Measurements from ENCODE around the gene IQCH. TPM values are rescaled to one million over a fixed set of nuclear protein-coding genes. Genes with fewer than 3 reads are reported as not detected.
A peak's percentile ranks its signal among the peaks of the same experiment; 100 is the strongest.
"Not testable (repeated sequence)": the region's sequence is repeated elsewhere in the genome, so short reads cannot be mapped to it uniquely, and the experiment has no call there.

The IQCH gene
- total and polyA plus RNA-seq, 12 donors, result 0.29 to 2.6 (median 1.2) TPM

DNA sequence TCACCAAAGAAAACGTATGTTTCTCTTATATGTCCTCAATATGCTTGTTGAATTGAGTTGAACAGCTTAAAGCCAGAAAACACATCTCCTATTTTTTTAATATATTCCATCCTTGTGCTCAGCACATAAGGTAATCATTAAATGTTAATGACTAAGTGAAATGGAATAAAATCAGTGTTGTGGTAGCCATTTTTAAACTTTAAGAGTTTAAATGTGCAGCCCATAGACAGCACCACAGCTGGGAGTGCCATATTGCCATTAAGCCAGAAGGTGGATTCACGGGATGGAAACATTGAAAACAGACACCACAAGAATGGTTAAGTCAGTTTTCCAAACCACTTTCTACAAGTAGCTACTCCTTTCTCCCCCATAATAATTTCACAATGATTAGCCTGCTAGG is 189.5 kb downstream of the IQCH start:
- ATAC-seq (no peak), DNase-seq (no peak)
- TF ChIP-seq, protein P1, sequence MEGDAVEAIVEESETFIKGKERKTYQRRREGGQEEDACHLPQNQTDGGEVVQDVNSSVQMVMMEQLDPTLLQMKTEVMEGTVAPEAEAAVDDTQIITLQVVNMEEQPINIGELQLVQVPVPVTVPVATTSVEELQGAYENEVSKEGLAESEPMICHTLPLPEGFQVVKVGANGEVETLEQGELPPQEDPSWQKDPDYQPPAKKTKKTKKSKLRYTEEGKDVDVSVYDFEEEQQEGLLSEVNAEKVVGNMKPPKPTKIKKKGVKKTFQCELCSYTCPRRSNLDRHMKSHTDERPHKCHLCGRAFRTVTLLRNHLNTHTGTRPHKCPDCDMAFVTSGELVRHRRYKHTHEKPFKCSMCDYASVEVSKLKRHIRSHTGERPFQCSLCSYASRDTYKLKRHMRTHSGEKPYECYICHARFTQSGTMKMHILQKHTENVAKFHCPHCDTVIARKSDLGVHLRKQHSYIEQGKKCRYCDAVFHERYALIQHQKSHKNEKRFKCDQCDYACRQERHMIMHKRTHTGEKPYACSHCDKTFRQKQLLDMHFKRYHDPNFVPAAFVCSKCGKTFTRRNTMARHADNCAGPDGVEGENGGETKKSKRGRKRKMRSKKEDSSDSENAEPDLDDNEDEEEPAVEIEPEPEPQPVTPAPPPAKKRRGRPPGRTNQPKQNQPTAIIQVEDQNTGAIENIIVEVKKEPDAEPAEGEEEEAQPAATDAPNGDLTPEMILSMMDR (IDR thresholded peaks at IDR 0.05), result no peak
- no peak overlapping the region for H3K27ac ChIP-seq
- intact Hi-C loops (cut with DNase I), result no loop called here
- H3K9me3 ChIP-seq, result peaks cover 0 to 5% (median 0%) of the 10 kb centered on the region in 11 donors
- WGBS, 2 donors, result 86 to 92% methylated on average over 2 of the region's 2 CpGs
- no peak overlapping the region for H3K4me3 ChIP-seq
- H3K27me3 ChIP-seq, result no peaks in the 10 kb centered on the region
- H3K4me1 ChIP-seq, result no peaks in the 10 kb centered on the region
- peaks cover 0 to 8% (median 0%) of the 10 kb centered on the region in 9 donors for H3K36me3 ChIP-seq

DNA sequence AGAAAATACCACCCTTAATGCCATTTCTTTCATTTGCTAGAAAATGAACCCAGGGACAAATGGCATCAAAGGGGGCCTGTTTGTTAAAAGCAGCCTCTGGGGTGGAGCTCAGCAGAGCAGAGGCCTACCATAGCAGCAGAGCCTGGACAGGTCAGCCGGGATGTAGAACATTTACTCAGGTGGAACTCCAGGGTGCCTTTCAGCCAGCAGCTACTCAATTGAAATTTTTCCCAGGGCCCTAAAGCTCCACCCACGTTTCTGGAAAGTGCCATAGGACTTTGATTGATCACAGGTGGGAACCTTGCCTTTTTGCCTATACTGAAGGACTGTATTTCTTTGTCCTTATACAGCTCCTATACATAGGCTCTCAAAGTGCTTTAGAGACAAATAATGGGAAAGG is 191.9 kb downstream of the IQCH start:
- 75 to 76% methylated on average over 2 of the region's 2 CpGs for whole genome bisulfite sequencing, 2 donors

DNA sequence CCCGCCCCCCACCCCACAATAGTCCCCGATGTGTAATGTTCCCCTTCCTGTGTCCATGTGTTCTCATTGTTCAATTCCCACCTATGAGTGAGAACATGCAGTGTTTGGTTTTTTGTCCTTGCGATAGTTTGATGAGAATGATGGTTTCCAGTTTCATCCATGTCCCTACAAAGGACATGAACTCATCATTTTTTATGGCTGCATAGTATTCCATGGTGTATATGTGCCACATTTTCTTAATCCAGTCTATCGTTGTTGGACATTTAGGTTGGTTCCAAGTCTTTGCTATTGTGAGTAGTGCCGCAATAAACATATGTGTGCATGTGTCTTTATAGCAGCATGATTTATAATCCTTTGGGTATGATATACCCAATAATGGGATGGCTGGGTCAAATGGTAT is 193.8 kb downstream of the IQCH start:
- DNase-seq; H3K9me3 ChIP-seq; H3K4me3 ChIP-seq; H3K4me1 ChIP-seq; H3K36me3 ChIP-seq; intact Hi-C loops (cut with DNase I); ATAC-seq; H3K27me3 ChIP-seq; H3K27ac ChIP-seq: not testable (repeated sequence)
- WGBS, 2 donors, result 92 to 95% methylated on average over 4 of the region's 5 CpGs

More for the DNA sequence above, 191.9 kb downstream of the IQCH start:
- no peak for ATAC-seq
- TF ChIP-seq, protein P1 (IDR thresholded peaks at IDR 0.05), result no peak
- Histone ChIP-seq H3K4me3 (no peak overlapping the region), H3K36me3 (peaks cover 0 to 5% (median 0%) of the 10 kb centered on the region in 9 donors), H3K4me1 (no peaks in the 10 kb centered on the region), H3K27ac (no peak overlapping the region), H3K9me3 (peaks cover 0 to under 1% (median 0%) of the 10 kb centered on the region in 11 donors), H3K27me3 (no peaks in the 10 kb centered on the region)
- DNase-seq, result no peak
- intact Hi-C loops (cut with DNase I), result no loop called here

DNA sequence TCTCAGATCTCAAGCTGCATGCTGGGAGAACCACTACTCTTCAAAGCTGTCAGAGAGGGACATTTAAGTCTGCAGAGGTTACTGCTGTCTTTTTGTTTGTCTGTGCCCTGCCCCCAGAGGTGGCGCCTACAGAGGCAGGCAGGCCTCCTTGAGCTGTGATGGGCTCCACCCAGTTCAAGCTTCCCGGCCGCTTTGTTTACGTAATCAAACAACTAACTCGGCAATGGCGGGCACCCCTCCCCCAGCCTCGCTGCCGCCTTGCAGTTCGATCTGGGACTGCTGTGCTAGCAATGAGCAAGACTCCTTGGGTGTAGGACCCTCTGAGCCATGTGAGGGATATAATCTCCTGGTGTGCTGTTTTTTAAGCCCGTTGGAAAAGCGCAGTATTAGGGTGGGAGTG is 199.1 kb downstream of the IQCH start:
- WGBS, 2 donors, result 92 to 97% methylated on average over 11 of the region's 11 CpGs
- intact Hi-C loops (cut with DNase I), result loop anchor here in 1 of 10 donors (2.0 kb wide), 1 partner anchor 383 kb away; no protein-coding TSS in a partner anchor
- not testable (repeated sequence) for H3K9me3 ChIP-seq, H3K4me1 ChIP-seq, DNase-seq, H3K4me3 ChIP-seq, H3K27ac ChIP-seq, H3K36me3 ChIP-seq, H3K27me3 ChIP-seq, ATAC-seq

DNA sequence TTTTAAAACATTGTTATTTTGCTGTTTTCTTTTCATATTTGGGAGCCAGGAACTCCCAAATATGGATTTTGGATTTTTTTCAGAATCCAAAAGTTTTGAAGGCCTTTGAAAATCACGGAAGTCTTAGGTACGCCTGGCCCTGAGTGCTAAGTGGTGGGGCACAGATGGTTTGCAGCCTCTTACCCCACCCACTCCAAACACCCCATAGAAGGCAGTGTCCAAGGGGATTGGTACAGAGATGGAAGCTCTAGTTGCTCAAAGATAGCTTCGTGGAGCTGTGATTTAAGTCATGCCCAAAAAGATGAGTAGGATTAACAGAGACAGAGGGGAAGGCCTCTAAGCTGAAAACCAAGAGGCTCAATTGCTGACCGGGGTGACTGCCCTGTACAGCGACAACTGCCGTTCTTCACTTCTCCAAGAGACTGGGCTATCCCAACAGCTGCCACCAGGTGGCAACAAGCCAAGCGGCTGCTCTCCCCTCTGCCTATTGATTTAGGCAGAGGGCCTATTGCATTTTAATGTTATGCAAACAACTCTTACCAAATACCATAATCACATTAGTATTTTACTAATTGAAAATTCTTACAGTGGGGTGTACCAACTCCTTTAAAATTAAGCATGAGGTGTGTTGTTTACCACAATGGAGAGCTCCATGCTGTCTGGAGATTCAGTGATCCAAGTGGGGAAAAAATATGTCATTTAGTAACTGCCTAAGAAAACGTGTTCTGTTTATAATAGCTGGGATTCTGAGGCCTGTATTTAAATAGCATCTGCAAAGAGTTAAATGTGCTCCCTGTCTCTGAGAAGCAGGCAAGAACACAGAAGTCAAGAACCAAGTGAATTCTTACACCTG is 202.3 kb downstream of the IQCH start:
- 28 to 30% methylated on average over 8 of the region's 8 CpGs for WGBS, 2 donors
- TF ChIP-seq, protein P1 (IDR thresholded peaks at IDR 0.05), result peak; percentile 60 to 93 (median 91)
- peak; percentile 78 to 90 (median 86) for ATAC-seq
- Histone ChIP-seq H3K9me3 (no peaks in the 10 kb centered on the region), H3K27ac (no peak overlapping the region), H3K4me1 (peaks cover 0 to 6% (median 0%) of the 10 kb centered on the region in 9 donors), H3K4me3 (no peak overlapping the region), H3K36me3 (no peaks in the 10 kb centered on the region), H3K27me3 (no peaks in the 10 kb centered on the region)
- intact Hi-C loops (cut with DNase I), result loop anchor here in 8 of 10 donors (1.0 to 5.0 kb wide), 5 partner anchors 378 to 382 kb away; no protein-coding TSS in a partner anchor
- DNase-seq, result peak; percentile 83
